Activated CD4-positive, alpha-beta T cell treated with anti-CD3 and anti-CD28 coated beads, Interleukin-2, amount 10 ng/mL, durations not matched to agents 24 days and 14 days (primary cell): ENCODE measurements around the gene MTCL1. TPM values are rescaled to one million over a fixed set of nuclear protein-coding genes. Genes with fewer than 3 reads are reported as not detected.

Source experiments
- DNase-seq: peaks from one replicate; pipeline ENCODE4 v3.0.0; 2022
- H3K27ac Mint-ChIP-seq: one replicate; pipeline ENCODE4 v1.8.0; 2022; ENCODE audit warnings: mild to moderate bottlenecking, mixed read lengths
- H3K27me3 Mint-ChIP-seq: one replicate; pipeline ENCODE4 v1.8.0; 2022; ENCODE audit warnings: mixed read lengths
- H3K36me3 Mint-ChIP-seq: one replicate; pipeline ENCODE4 v1.8.0; 2022; ENCODE audit warnings: low read depth, mild to moderate bottlenecking, mixed read lengths
- H3K4me1 Mint-ChIP-seq: one replicate; pipeline ENCODE4 v1.8.0; 2021; ENCODE audit warnings: mixed read lengths
- H3K4me3 Mint-ChIP-seq: one replicate; pipeline ENCODE4 v1.8.0; 2022; ENCODE audit warnings: mild to moderate bottlenecking, moderate library complexity, mixed read lengths
- H3K9me3 Mint-ChIP-seq: one replicate; pipeline ENCODE4 v1.8.0; 2021; ENCODE audit warnings: mixed read lengths
- intact Hi-C: fragments of 100-400 bp; cut with micrococcal nuclease; formaldehyde crosslinking; loops from one replicate; pipeline ENCODE4 v1.15.1; 2023
- total RNA-seq: library from RNA; stranded (reverse); gene quantifications from 2 replicates; pipeline ENCODE4 v1.2.3, GENCODE V29; 2022

Gene MTCL1
- total RNA-seq, 1 donor from 2014 or later, result 0.09 TPM

- Mint-ChIP-seq H3K27ac (no peak overlapping the region), H3K9me3 (no peaks in the 10 kb centered on the region), H3K4me3 (no peak overlapping the region), H3K36me3 (no peaks in the 10 kb centered on the region), H3K4me1 (peaks cover 4% of the 10 kb centered on the region), H3K27me3 (peaks cover 8% of the 10 kb centered on the region)
- intact Hi-C loops, result no loop called here
- no peak for DNase-seq
Observed at GRCh38 chr18:8795586-8796325, 90.4 kb downstream of the MTCL1 start.

GRCh38 chr18:8797206-8797605 lies 91.8 kb downstream of the MTCL1 start:
- intact Hi-C loops, result no loop called here
- H3K36me3 Mint-ChIP-seq, result no peaks in the 10 kb centered on the region
- peaks cover 4% of the 10 kb centered on the region for H3K4me1 Mint-ChIP-seq
- H3K27me3 Mint-ChIP-seq, result peaks cover 5% of the 10 kb centered on the region
- no peak overlapping the region for H3K27ac Mint-ChIP-seq
- no peaks in the 10 kb centered on the region for H3K9me3 Mint-ChIP-seq
- no peak for DNase-seq
- H3K4me3 Mint-ChIP-seq, result no peak overlapping the region

- Mint-ChIP-seq H3K27ac (no peak overlapping the region), H3K4me3 (no peak overlapping the region), H3K36me3 (no peaks in the 10 kb centered on the region), H3K9me3 (no peaks in the 10 kb centered on the region), H3K27me3 (peaks cover 8% of the 10 kb centered on the region), H3K4me1 (peaks cover 4% of the 10 kb centered on the region)
- no peak for DNase-seq
- intact Hi-C loops, result no loop called here
Observed at GRCh38 chr18:8799001-8799400, 93.6 kb downstream of the MTCL1 start.

- Mint-ChIP-seq H3K4me3 (no peak overlapping the region), H3K9me3 (no peaks in the 10 kb centered on the region), H3K27ac (no peak overlapping the region), H3K36me3 (no peaks in the 10 kb centered on the region), H3K4me1 (peaks cover 4% of the 10 kb centered on the region), H3K27me3 (peaks cover 8% of the 10 kb centered on the region)
- no peak for DNase-seq
- intact Hi-C loops, result no loop called here
Observed at GRCh38 chr18:8799596-8800441, 94.5 kb downstream of the MTCL1 start.

- intact Hi-C loops, result no loop called here
- DNase-seq, result no peak
- no peaks in the 10 kb centered on the region for H3K9me3 Mint-ChIP-seq
- H3K4me3 Mint-ChIP-seq, result no peak overlapping the region
- H3K27me3 Mint-ChIP-seq, result peaks cover 8% of the 10 kb centered on the region
- peaks cover 4% of the 10 kb centered on the region for H3K4me1 Mint-ChIP-seq
- H3K36me3 Mint-ChIP-seq, result no peaks in the 10 kb centered on the region
- H3K27ac Mint-ChIP-seq, result no peak overlapping the region
Observed at GRCh38 chr18:8800445-8800844, 95.1 kb downstream of the MTCL1 start.

DNA sequence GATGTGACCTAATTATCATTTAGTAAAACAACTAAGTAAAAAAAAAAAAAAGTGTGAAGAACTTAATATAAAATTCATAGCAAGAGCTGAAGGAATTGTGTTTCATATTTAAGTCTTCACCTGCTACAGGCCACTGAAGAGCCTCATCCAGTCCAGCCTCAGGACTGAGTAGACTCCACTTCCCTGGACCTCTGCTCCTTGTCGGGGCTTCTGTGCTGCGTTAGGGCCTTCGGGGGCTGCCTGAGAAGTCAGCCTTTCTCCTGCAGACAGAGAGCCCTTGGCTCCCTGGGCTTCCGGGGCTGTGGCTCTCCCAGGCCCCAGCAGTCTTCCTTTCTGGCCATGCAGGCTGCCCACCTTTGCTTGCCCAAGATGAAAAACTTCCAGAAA lies 95.5 kb downstream of the MTCL1 start:
- H3K27me3 Mint-ChIP-seq, result peaks cover 5% of the 10 kb centered on the region
- H3K9me3 Mint-ChIP-seq, result no peaks in the 10 kb centered on the region
- no peak overlapping the region for H3K27ac Mint-ChIP-seq
- H3K4me1 Mint-ChIP-seq, result peaks cover 2% of the 10 kb centered on the region
- H3K4me3 Mint-ChIP-seq, result no peak overlapping the region
- H3K36me3 Mint-ChIP-seq, result no peaks in the 10 kb centered on the region
- DNase-seq, result no peak
- intact Hi-C loops, result no loop called here

GRCh38 chr18:8801263-8801901 lies 96.0 kb downstream of the MTCL1 start:
- no peak overlapping the region for H3K4me3 Mint-ChIP-seq
- no peaks in the 10 kb centered on the region for H3K4me1 Mint-ChIP-seq
- no peak for DNase-seq
- no peaks in the 10 kb centered on the region for H3K9me3 Mint-ChIP-seq
- peaks cover 2% of the 10 kb centered on the region for H3K27me3 Mint-ChIP-seq
- H3K27ac Mint-ChIP-seq, result no peak overlapping the region
- intact Hi-C loops, result no loop called here
- H3K36me3 Mint-ChIP-seq, result no peaks in the 10 kb centered on the region

DNA sequence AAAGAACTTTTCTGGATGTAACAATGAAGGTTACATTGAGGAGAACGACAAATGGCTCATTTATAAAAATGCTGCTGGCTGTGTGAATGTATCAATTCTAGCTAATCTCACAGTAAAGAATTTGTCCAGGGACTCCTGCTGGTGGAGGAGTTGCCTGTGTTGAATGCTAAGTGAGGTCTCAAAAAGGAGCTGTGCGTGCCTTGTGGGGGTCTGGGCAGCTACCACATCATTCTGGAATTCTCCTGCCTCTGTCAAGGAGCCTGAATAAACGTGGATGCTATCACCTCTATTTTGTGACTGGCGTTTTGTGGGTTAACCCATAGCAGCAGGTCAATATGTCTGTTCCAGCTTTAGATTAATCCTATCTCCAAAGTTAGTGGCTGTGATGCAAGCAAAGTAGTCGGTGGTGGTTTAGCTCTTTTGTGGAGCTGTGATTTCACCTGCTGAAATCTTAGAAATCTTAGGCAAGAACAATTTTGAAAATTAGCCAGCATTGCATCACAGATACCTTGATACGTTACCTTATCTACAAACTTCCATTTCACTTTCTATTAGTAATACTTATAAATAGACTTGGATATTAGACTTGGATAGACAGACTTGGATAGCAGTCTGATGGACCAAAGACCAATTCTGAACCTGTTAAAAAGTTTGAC lies 96.8 kb downstream of the MTCL1 start:
- Mint-ChIP-seq H3K36me3 (no peaks in the 10 kb centered on the region), H3K9me3 (no peaks in the 10 kb centered on the region), H3K27ac (no peak overlapping the region), H3K4me1 (no peaks in the 10 kb centered on the region), H3K27me3 (peaks cover 2% of the 10 kb centered on the region), H3K4me3 (no peak overlapping the region)
- DNase-seq, result no peak
- intact Hi-C loops, result no loop called here

DNA sequence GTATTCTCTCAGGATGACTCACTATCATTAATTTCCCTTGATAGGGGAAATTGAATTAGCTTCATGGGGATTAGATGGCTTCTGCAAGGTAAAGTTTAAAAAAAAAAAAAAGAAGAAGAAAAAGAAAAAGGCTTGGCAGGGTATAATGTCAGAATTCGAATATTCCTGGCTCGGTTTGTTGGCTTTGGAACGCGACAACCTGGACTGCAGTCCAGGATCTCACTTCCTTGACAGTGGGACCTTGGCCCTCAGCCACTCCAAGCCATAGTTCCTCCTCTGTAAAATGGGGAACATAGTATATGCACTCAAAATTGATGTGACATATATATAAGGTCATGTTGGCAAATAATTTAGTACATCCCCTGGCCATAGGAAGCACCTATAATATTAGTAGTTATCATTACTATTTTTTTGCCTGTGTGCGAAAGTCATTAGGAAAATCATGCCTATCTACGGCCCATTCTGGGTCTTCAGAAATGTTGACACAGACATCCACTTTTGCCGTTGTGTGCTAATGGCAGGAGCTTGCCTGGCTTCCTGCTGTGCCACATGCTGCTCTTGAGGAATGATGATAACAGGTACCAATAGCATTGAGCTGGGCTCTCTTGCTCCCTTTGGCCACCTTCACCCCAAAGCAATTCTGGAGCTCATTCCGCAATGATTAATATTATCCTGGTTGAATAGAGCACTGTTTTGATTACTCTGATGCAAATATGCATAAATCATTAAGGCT lies 97.9 kb downstream of the MTCL1 start:
- intact Hi-C loops, result no loop called here
- no peak for DNase-seq
- peaks cover 2% of the 10 kb centered on the region for H3K27me3 Mint-ChIP-seq

GRCh38 chr18:8803957-8804356 lies 98.6 kb downstream of the MTCL1 start:
- intact Hi-C loops, result no loop called here

More for the DNA sequence above, 97.9 kb downstream of the MTCL1 start:
- Mint-ChIP-seq H3K9me3 (no peaks in the 10 kb centered on the region), H3K36me3 (no peaks in the 10 kb centered on the region), H3K4me3 (no peak overlapping the region), H3K27ac (no peak overlapping the region), H3K4me1 (peaks cover 4% of the 10 kb centered on the region)

GRCh38 chr18:8805552-8805951 lies 100.2 kb downstream of the MTCL1 start:
- Mint-ChIP-seq H3K9me3 (no peaks in the 10 kb centered on the region), H3K4me3 (no peak overlapping the region), H3K27ac (no peak overlapping the region), H3K36me3 (no peaks in the 10 kb centered on the region), H3K27me3 (peaks cover 9% of the 10 kb centered on the region), H3K4me1 (peaks cover 4% of the 10 kb centered on the region)
- intact Hi-C loops, result no loop called here
- no peak for DNase-seq

More at GRCh38 chr18:8803957-8804356, 98.6 kb downstream of the MTCL1 start:
- no peak overlapping the region for H3K27ac Mint-ChIP-seq
- H3K9me3 Mint-ChIP-seq, result no peaks in the 10 kb centered on the region
- peaks cover 2% of the 10 kb centered on the region for H3K27me3 Mint-ChIP-seq
- DNase-seq, result no peak
- no peaks in the 10 kb centered on the region for H3K36me3 Mint-ChIP-seq
- H3K4me3 Mint-ChIP-seq, result no peak overlapping the region
- peaks cover 4% of the 10 kb centered on the region for H3K4me1 Mint-ChIP-seq

DNA sequence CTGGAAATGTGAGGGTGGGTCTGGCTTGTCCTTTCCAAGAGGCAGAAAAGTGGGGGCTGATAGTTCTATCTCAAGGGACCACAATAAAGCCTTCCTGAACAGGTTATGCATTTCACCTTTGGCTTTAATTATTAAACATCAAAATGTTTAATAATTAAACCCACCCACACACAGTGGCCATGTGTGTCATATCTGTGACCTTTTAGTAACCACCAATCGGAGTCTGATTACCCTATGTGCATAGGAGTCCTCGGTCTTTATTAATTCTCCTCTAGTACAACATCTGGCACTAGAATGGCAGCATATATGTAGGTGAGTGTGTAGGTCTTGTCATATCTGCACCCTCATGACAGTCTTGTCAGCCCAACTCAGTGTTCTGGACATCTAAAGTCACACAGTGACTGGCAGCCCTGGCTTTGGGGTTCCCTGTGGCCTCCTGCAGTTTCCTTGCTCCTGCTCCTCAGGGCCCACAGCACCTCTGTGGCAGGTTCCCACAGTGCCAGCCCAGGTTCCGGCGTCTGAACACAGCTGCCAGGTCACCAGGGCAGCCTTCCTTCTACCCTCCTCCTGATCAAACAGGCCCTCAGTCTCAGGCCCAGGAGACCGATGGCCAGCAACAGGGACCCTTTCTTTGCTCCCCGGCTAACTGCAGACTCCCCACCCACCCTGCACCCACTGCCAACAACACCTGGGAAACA lies 100.9 kb downstream of the MTCL1 start:
- Mint-ChIP-seq H3K27me3 (peaks cover 10% of the 10 kb centered on the region), H3K4me3 (no peak overlapping the region), H3K9me3 (no peaks in the 10 kb centered on the region), H3K27ac (no peak overlapping the region), H3K36me3 (no peaks in the 10 kb centered on the region), H3K4me1 (peaks cover 4% of the 10 kb centered on the region)
- intact Hi-C loops, result no loop called here
- no peak for DNase-seq
